ENCODE measurements around the gene SLC25A34. TPM values are rescaled to one million over a fixed set of nuclear protein-coding genes. Genes with fewer than 3 reads are reported as not detected.

Gene SLC25A34
- total RNA-seq, 2 donors from 2014 or later = 1.8 to 3.5 TPM

DNA sequence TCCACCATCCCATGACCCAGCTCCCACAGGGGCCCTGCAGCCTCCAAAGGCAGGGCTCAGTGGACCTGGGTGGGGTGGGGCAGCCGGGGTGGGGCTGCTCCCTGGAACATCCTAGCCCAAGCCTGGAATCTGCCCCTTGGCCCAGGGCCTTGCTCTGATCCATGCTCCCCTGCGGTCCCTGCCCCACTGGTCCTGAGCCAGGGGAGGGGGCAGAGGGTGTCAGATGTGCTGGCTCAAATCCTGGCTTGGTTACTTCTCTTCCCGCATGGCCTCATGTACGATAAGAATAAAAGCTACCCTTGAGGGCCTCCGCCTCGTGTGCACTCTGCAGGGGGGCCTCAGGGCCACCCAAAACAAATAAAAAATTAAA, 819 bp downstream of the SLC25A34 start:
- Mint-ChIP-seq H3K4me1 (peaks cover 9% of the 10 kb centered on the region), H3K36me3 (ENCODE audit: low read depth) (peaks cover 5% of the 10 kb centered on the region), H3K4me3 (no peak overlapping the region), H3K27me3 (ENCODE audit: insufficient read depth) (no peaks in the 10 kb centered on the region), H3K9me3 (no peaks in the 10 kb centered on the region), H3K27ac (no peak overlapping the region)
- no peak overlapping the region for H3K9ac ChIP-seq (ENCODE audit: extremely low read depth, low read length, poor library complexity, severe bottlenecking)
- TF ChIP-seq, protein P1, sequence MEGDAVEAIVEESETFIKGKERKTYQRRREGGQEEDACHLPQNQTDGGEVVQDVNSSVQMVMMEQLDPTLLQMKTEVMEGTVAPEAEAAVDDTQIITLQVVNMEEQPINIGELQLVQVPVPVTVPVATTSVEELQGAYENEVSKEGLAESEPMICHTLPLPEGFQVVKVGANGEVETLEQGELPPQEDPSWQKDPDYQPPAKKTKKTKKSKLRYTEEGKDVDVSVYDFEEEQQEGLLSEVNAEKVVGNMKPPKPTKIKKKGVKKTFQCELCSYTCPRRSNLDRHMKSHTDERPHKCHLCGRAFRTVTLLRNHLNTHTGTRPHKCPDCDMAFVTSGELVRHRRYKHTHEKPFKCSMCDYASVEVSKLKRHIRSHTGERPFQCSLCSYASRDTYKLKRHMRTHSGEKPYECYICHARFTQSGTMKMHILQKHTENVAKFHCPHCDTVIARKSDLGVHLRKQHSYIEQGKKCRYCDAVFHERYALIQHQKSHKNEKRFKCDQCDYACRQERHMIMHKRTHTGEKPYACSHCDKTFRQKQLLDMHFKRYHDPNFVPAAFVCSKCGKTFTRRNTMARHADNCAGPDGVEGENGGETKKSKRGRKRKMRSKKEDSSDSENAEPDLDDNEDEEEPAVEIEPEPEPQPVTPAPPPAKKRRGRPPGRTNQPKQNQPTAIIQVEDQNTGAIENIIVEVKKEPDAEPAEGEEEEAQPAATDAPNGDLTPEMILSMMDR (conservative IDR thresholded peaks at IDR 0.05) = no peak
- 80 to 85% methylated on average over 6 of the region's 6 CpGs for WGBS, 2 experiments (ENCODE audit: insufficient coverage in 1 of 2, insufficient read length in 1 of 2)
- H3K36me3 ChIP-seq (ENCODE audit: control insufficient read depth, insufficient read depth, low read length) = no peaks in the 10 kb centered on the region
- H3K9me3 ChIP-seq (ENCODE audit: control insufficient read depth, low read length) = no peaks in the 10 kb centered on the region
- no peaks in the 10 kb centered on the region for H3K27me3 ChIP-seq (ENCODE audit: control insufficient read depth, insufficient read depth, low read length, poor library complexity, severe bottlenecking)
- no peak overlapping the region for H3K27ac ChIP-seq (ENCODE audit: low read depth, low read length)
- no peaks in the 10 kb centered on the region for H3K4me1 ChIP-seq (ENCODE audit: control insufficient read depth, insufficient read depth, low read length)
- H3K4me3 ChIP-seq (ENCODE audit: low read length) = no peak overlapping the region
- no peak for DNase-seq

DNA sequence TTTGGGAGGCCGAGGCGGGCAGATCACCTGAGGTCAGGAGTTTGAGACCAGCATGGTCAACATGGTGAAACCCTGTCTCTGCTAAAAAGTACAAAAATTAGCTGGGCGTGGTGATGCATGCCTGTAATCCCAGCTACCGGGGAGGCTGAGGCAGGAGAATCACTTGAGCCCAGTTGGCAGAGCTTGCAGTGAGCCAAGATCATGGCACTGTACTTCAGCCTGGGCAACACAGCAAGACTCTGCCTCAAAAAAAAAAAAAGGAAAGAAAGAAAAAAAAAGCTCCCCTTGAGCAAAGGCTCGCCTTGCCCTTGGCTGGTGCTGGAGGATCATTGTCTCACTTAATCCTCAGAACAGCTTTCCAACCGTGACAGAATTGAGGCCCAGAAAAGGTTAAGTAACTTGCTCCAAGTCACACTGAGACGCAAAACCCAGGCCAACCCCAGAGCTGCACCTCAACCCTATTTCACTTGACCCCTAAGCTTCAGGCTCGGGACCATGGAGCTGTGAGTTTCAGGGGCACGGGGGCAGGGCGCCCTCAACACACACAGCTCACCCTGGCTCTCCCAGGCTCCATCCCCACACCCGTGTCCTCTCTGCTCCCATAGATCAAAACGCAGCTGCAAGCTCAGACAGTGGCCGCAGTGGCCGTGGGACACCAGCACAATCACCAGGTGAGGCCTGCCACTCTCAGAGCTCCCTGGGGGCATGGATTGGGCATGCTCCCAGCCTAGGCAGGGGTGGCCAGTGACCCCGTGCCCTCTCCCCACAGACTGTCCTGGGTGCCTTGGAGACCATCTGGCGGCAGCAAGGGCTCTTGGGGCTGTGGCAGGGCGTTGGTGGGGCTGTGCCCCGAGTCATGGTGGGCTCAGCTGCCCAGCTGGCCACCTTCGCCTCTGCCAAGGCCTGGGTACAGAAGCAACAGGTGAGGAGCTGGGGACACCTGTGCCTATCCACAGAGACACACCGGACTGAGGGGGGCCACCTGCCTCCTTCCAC, 1.6 kb downstream of the SLC25A34 start:
- Mint-ChIP-seq H3K9me3 (no peaks in the 10 kb centered on the region), H3K27me3 (ENCODE audit: insufficient read depth) (no peaks in the 10 kb centered on the region), H3K4me3 (no peak overlapping the region), H3K36me3 (ENCODE audit: low read depth) (peaks cover 3% of the 10 kb centered on the region), H3K27ac (peak overlapping the region; percentile 82), H3K4me1 (peaks cover 9% of the 10 kb centered on the region)
- TF ChIP-seq, protein P1 (conservative IDR thresholded peaks at IDR 0.05) = no peak
- Histone ChIP-seq H3K9ac (ENCODE audit: extremely low read depth, low read length, poor library complexity, severe bottlenecking) (no peak overlapping the region), H3K4me1 (ENCODE audit: control insufficient read depth, insufficient read depth, low read length) (no peaks in the 10 kb centered on the region), H3K36me3 (ENCODE audit: control insufficient read depth, insufficient read depth, low read length) (no peaks in the 10 kb centered on the region), H3K27me3 (ENCODE audit: control insufficient read depth, insufficient read depth, low read length, poor library complexity, severe bottlenecking) (no peaks in the 10 kb centered on the region), H3K9me3 (ENCODE audit: control insufficient read depth, low read length) (no peaks in the 10 kb centered on the region), H3K4me3 (ENCODE audit: low read length) (no peak overlapping the region), H3K27ac (ENCODE audit: low read depth, low read length) (peak overlapping the region; percentile 1)
- DNase-seq = no peak
- WGBS, 2 experiments (ENCODE audit: insufficient coverage in 1 of 2, insufficient read length in 1 of 2) = 86 to 91% methylated on average over 16 to 20 of the region's 20 CpGs

- Histone ChIP-seq H3K27ac (ENCODE audit: low read depth, low read length) (no peak overlapping the region), H3K36me3 (ENCODE audit: control insufficient read depth, insufficient read depth, low read length) (no peaks in the 10 kb centered on the region), H3K9ac (ENCODE audit: extremely low read depth, low read length, poor library complexity, severe bottlenecking) (no peak overlapping the region), H3K4me1 (ENCODE audit: control insufficient read depth, insufficient read depth, low read length) (no peaks in the 10 kb centered on the region), H3K4me3 (ENCODE audit: low read length) (no peak overlapping the region), H3K27me3 (ENCODE audit: control insufficient read depth, insufficient read depth, low read length, poor library complexity, severe bottlenecking) (no peaks in the 10 kb centered on the region), H3K9me3 (ENCODE audit: control insufficient read depth, low read length) (no peaks in the 10 kb centered on the region)
- H3K9me3 Mint-ChIP-seq = no peaks in the 10 kb centered on the region
- no peaks in the 10 kb centered on the region for H3K36me3 Mint-ChIP-seq (ENCODE audit: low read depth)
- H3K27me3 Mint-ChIP-seq (ENCODE audit: insufficient read depth) = no peaks in the 10 kb centered on the region
- TF ChIP-seq, protein P1 (conservative IDR thresholded peaks at IDR 0.05) = no peak
- H3K4me3 Mint-ChIP-seq = no peak overlapping the region
- peaks cover 9% of the 10 kb centered on the region for H3K4me1 Mint-ChIP-seq
- no peak for DNase-seq
- WGBS, 2 experiments (ENCODE audit: insufficient coverage in 1 of 2, insufficient read length in 1 of 2) = 95 to 96% methylated on average over 5 to 15 of the region's 15 CpGs
- H3K27ac Mint-ChIP-seq = no peak overlapping the region
Observed at GRCh38 chr1:15738416-15739113, 2.5 kb downstream of the SLC25A34 start.
